Measurements from ENCODE around the gene SLC30A10. TPM values are rescaled to one million over a fixed set of nuclear protein-coding genes. Genes with fewer than 3 reads are reported as not detected.

The SLC30A10 gene
- total RNA-seq, 1 experiment from 2014 or later, result 0.26 TPM

DNA sequence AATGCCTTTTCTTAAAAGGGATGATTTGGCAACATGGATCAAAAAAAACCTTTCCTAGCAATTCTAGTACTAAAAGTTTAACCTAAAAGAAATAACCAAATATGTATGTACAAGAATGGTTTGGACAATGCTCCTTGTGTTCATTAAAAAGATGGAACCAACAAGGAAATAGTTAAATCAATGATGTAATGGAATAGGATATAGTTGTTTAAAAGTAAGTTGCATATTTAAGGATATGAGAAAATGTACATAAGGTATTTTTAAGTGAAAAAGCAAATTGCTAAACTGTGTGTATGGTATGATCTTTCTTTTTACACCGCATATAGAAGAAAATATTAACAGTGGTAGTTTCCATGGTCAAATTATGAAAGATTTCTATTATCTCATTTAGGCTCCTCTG is 12.1 kb downstream of the SLC30A10 start:
- TF ChIP-seq, protein P1, sequence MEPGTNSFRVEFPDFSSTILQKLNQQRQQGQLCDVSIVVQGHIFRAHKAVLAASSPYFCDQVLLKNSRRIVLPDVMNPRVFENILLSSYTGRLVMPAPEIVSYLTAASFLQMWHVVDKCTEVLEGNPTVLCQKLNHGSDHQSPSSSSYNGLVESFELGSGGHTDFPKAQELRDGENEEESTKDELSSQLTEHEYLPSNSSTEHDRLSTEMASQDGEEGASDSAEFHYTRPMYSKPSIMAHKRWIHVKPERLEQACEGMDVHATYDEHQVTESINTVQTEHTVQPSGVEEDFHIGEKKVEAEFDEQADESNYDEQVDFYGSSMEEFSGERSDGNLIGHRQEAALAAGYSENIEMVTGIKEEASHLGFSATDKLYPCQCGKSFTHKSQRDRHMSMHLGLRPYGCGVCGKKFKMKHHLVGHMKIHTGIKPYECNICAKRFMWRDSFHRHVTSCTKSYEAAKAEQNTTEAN (CRISPR knock-in tag; IDR thresholded peaks at IDR 0.05), result no peak
- TF ChIP-seq JUN (CRISPR knock-in tag; IDR thresholded peaks at IDR 0.05), result no peak
- no peak for TF ChIP-seq KAT7 (CRISPR knock-in tag; IDR thresholded peaks at IDR 0.05; ENCODE audit: borderline replicate concordance)
- TF ChIP-seq, protein P2, sequence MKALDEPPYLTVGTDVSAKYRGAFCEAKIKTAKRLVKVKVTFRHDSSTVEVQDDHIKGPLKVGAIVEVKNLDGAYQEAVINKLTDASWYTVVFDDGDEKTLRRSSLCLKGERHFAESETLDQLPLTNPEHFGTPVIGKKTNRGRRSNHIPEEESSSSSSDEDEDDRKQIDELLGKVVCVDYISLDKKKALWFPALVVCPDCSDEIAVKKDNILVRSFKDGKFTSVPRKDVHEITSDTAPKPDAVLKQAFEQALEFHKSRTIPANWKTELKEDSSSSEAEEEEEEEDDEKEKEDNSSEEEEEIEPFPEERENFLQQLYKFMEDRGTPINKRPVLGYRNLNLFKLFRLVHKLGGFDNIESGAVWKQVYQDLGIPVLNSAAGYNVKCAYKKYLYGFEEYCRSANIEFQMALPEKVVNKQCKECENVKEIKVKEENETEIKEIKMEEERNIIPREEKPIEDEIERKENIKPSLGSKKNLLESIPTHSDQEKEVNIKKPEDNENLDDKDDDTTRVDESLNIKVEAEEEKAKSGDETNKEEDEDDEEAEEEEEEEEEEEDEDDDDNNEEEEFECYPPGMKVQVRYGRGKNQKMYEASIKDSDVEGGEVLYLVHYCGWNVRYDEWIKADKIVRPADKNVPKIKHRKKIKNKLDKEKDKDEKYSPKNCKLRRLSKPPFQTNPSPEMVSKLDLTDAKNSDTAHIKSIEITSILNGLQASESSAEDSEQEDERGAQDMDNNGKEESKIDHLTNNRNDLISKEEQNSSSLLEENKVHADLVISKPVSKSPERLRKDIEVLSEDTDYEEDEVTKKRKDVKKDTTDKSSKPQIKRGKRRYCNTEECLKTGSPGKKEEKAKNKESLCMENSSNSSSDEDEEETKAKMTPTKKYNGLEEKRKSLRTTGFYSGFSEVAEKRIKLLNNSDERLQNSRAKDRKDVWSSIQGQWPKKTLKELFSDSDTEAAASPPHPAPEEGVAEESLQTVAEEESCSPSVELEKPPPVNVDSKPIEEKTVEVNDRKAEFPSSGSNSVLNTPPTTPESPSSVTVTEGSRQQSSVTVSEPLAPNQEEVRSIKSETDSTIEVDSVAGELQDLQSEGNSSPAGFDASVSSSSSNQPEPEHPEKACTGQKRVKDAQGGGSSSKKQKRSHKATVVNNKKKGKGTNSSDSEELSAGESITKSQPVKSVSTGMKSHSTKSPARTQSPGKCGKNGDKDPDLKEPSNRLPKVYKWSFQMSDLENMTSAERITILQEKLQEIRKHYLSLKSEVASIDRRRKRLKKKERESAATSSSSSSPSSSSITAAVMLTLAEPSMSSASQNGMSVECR (CRISPR knock-in tag; IDR thresholded peaks at IDR 0.05; ENCODE audit: borderline replicate concordance), result no peak
- TF ChIP-seq, protein P3, sequence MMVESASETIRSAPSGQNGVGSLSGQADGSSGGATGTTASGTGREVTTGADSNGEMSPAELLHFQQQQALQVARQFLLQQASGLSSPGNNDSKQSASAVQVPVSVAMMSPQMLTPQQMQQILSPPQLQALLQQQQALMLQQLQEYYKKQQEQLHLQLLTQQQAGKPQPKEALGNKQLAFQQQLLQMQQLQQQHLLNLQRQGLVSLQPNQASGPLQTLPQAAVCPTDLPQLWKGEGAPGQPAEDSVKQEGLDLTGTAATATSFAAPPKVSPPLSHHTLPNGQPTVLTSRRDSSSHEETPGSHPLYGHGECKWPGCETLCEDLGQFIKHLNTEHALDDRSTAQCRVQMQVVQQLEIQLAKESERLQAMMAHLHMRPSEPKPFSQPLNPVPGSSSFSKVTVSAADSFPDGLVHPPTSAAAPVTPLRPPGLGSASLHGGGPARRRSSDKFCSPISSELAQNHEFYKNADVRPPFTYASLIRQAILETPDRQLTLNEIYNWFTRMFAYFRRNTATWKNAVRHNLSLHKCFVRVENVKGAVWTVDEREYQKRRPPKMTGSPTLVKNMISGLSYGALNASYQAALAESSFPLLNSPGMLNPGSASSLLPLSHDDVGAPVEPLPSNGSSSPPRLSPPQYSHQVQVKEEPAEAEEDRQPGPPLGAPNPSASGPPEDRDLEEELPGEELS (CRISPR knock-in tag; IDR thresholded peaks at IDR 0.05), result no peak
- TF ChIP-seq NR1H2 (CRISPR knock-in tag; IDR thresholded peaks at IDR 0.05), result no peak
- no peak overlapping the region for H3K4me3 Mint-ChIP-seq
- ATAC-seq (no peak), DNase-seq (ENCODE audit: low spot score) (no peak)
- no peak overlapping the region for H3K27ac Mint-ChIP-seq
- H3K27me3 Mint-ChIP-seq (ENCODE audit: low read depth), result no peaks in the 10 kb centered on the region
- no peaks in the 10 kb centered on the region for H3K9me3 Mint-ChIP-seq
- ChIA-PET POLR2A (no interaction called here), CTCF (no interaction called here)
- H3K36me3 Mint-ChIP-seq, result no peaks in the 10 kb centered on the region
- H3K4me1 Mint-ChIP-seq, result peaks cover 6% of the 10 kb centered on the region

DNA sequence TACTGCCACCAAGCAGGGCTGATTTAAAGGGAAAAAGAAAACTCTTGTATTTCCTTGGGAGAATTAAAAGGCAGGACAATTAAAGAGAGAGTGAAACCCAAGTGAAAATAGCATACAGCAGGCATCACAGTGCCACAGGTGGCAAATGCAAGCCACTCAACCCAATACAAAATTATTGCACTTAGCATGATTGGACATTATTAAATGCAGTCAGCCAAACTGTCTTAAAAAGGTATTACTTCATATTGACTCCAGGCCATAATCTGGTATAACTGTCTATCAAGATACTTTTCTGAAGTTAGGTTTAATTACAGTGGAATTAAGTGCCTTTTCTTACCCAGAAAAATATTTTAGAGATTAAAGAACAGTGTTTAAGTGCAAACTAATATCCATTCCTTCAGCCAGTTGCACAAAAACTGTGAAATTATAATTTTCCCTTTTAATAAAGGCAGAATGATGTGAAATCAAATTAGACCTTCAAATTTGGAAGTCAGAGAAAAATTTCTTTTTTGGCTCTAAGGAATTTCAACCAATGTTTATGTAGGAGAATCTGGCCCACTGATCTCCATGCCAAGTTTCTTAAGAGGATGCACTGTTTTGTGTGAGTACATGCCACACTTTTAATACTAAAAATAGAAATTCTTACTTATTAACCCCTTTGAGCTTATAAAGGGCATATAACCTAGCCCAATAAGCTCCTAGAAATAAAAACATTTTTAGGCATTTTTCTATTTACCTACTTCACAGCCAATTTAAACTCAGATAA is 15.2 kb downstream of the SLC30A10 start:
- DNase-seq (ENCODE audit: low spot score) (no peak), ATAC-seq (no peak)
- Mint-ChIP-seq H3K27ac (no peak overlapping the region), H3K4me1 (peaks cover 12% of the 10 kb centered on the region), H3K9me3 (no peaks in the 10 kb centered on the region), H3K36me3 (no peaks in the 10 kb centered on the region), H3K4me3 (no peak overlapping the region), H3K27me3 (ENCODE audit: low read depth) (no peaks in the 10 kb centered on the region)
- ChIA-PET POLR2A (no interaction called here), CTCF (no interaction called here)
- TF ChIP-seq, protein P4, sequence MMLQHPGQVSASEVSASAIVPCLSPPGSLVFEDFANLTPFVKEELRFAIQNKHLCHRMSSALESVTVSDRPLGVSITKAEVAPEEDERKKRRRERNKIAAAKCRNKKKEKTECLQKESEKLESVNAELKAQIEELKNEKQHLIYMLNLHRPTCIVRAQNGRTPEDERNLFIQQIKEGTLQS (CRISPR knock-in tag; conservative IDR thresholded peaks at IDR 0.05), result no peak
- TF ChIP-seq, protein P5, sequence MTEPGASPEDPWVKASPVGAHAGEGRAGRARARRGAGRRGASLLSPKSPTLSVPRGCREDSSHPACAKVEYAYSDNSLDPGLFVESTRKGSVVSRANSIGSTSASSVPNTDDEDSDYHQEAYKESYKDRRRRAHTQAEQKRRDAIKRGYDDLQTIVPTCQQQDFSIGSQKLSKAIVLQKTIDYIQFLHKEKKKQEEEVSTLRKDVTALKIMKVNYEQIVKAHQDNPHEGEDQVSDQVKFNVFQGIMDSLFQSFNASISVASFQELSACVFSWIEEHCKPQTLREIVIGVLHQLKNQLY (CRISPR knock-in tag; IDR thresholded peaks at IDR 0.05), result no peak
- no peak for TF ChIP-seq ZNF416 (CRISPR knock-in tag; IDR thresholded peaks at IDR 0.05)

DNA sequence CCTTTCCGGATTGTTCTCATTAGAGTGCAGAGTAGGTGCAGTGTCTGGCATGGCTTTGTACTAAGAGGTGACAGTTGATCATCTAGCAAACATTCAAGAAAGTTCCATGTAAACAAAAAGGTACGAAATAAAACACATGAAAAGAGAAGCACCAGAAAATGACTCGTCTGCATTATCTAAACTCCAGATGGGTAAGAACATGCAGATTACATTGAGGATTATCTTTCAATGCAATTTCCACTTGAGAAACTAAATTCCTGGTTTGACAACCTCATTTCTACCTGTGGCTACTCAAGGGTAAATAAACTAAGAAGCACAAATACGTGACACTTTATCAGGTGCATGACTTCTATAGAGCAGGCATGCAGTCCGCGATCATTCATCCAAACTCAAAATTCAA is 17.6 kb downstream of the SLC30A10 start:
- no peaks in the 10 kb centered on the region for H3K9me3 Mint-ChIP-seq
- no peak overlapping the region for H3K4me3 Mint-ChIP-seq
- ATAC-seq (no peak), DNase-seq (ENCODE audit: low spot score) (no peak)
- H3K27ac Mint-ChIP-seq, result no peak overlapping the region
- H3K27me3 Mint-ChIP-seq (ENCODE audit: low read depth), result no peaks in the 10 kb centered on the region
- H3K4me1 Mint-ChIP-seq, result peaks cover 12% of the 10 kb centered on the region
- POLR2A ChIA-PET, result no interaction called here
- CTCF ChIA-PET, result no interaction called here
- no peaks in the 10 kb centered on the region for H3K36me3 Mint-ChIP-seq
- no peak for TF ChIP-seq ZNF263 (CRISPR knock-in tag; IDR thresholded peaks at IDR 0.05; ENCODE audit: low read depth)
- TF ChIP-seq, protein P4 (CRISPR knock-in tag; conservative IDR thresholded peaks at IDR 0.05), result no peak
- TF ChIP-seq, protein P6, sequence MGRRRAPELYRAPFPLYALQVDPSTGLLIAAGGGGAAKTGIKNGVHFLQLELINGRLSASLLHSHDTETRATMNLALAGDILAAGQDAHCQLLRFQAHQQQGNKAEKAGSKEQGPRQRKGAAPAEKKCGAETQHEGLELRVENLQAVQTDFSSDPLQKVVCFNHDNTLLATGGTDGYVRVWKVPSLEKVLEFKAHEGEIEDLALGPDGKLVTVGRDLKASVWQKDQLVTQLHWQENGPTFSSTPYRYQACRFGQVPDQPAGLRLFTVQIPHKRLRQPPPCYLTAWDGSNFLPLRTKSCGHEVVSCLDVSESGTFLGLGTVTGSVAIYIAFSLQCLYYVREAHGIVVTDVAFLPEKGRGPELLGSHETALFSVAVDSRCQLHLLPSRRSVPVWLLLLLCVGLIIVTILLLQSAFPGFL (CRISPR knock-in tag; IDR thresholded peaks at IDR 0.05; ENCODE audit: borderline replicate concordance), result no peak
- no peak for TF ChIP-seq SP1 (CRISPR knock-in tag; conservative IDR thresholded peaks at IDR 0.05)
- TF ChIP-seq, protein P7, sequence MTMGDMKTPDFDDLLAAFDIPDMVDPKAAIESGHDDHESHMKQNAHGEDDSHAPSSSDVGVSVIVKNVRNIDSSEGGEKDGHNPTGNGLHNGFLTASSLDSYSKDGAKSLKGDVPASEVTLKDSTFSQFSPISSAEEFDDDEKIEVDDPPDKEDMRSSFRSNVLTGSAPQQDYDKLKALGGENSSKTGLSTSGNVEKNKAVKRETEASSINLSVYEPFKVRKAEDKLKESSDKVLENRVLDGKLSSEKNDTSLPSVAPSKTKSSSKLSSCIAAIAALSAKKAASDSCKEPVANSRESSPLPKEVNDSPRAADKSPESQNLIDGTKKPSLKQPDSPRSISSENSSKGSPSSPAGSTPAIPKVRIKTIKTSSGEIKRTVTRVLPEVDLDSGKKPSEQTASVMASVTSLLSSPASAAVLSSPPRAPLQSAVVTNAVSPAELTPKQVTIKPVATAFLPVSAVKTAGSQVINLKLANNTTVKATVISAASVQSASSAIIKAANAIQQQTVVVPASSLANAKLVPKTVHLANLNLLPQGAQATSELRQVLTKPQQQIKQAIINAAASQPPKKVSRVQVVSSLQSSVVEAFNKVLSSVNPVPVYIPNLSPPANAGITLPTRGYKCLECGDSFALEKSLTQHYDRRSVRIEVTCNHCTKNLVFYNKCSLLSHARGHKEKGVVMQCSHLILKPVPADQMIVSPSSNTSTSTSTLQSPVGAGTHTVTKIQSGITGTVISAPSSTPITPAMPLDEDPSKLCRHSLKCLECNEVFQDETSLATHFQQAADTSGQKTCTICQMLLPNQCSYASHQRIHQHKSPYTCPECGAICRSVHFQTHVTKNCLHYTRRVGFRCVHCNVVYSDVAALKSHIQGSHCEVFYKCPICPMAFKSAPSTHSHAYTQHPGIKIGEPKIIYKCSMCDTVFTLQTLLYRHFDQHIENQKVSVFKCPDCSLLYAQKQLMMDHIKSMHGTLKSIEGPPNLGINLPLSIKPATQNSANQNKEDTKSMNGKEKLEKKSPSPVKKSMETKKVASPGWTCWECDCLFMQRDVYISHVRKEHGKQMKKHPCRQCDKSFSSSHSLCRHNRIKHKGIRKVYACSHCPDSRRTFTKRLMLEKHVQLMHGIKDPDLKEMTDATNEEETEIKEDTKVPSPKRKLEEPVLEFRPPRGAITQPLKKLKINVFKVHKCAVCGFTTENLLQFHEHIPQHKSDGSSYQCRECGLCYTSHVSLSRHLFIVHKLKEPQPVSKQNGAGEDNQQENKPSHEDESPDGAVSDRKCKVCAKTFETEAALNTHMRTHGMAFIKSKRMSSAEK (CRISPR knock-in tag; IDR thresholded peaks at IDR 0.05; ENCODE audit: borderline replicate concordance), result no peak
- no peak for TF ChIP-seq FOXK1 (CRISPR knock-in tag; IDR thresholded peaks at IDR 0.05)

Measured in WTC11 (cell line).